Keratinocyte (primary cell): ENCODE measurements around the gene KCNJ9. TPM values are rescaled to one million over a fixed set of nuclear protein-coding genes. Genes with fewer than 3 reads are reported as not detected.

Experiments used
- DNase-seq: peaks from one replicate; pipeline ENCODE4 v3.0.0-alpha.2; 2011; ENCODE audit warnings: low read depth, missing footprints, low spot score
- FAIRE-seq: peaks from 2 replicates; lab custom pipeline; 2011; peaks lifted over from hg19 to GRCh38; lab: Jason Lieb, UNC
- H2AFZ ChIP-seq: 2 replicates; pipeline ENCODE4 v1.6.0; 2012; ENCODE audit warnings: low read length, control low read depth, inconsistent platforms; ENCODE audit not compliant: control insufficient read depth
- H3K27ac ChIP-seq: 2 replicates; pipeline ENCODE4 v1.5.1; 2011; ENCODE audit warnings: low read length; ENCODE audit not compliant: control insufficient read depth, insufficient read depth
- H3K27me3 ChIP-seq: 3 replicates; pipeline ENCODE4 v1.6.0; 2011; ENCODE audit warnings: low read length; ENCODE audit not compliant: control insufficient read depth, insufficient read depth; ENCODE audit errors: extremely low read depth
- H3K36me3 ChIP-seq, 2 experiments: 2 replicates in 1 of 2; 3 replicates in 1 of 2; pipeline ENCODE4 v1.5.1; 2011; ENCODE audit warnings: low read length in 2 of 2, mild to moderate bottlenecking in 1 of 2; ENCODE audit not compliant: control insufficient read depth in 2 of 2, insufficient read depth in 2 of 2; ENCODE audit errors: extremely low read depth in 1 of 2
- H3K4me1 ChIP-seq: 3 replicates; pipeline ENCODE4 v1.5.1; 2011; ENCODE audit warnings: low read length; ENCODE audit not compliant: control insufficient read depth, insufficient read depth; ENCODE audit errors: extremely low read depth
- H3K4me2 ChIP-seq: 3 replicates; pipeline ENCODE4 v1.6.0; 2011; ENCODE audit warnings: low read depth, low read length; ENCODE audit not compliant: control insufficient read depth, insufficient read depth; ENCODE audit errors: extremely low read depth
- H3K4me3 ChIP-seq, 3 experiments: fragments of 200-600 bp in 1 of 3; sonication (generic) in 1 of 3; 2 replicates in 2 of 3; 3 replicates in 1 of 3; pipeline ENCODE4 v1.5.1; 2011 to 2016; ENCODE audit warnings: low read length in 3 of 3, mild to moderate bottlenecking in 3 of 3, control low read depth in 2 of 3, inconsistent platforms in 1 of 3, low read depth in 1 of 3, mixed read lengths in 1 of 3, mixed run types in 1 of 3, moderate library complexity in 1 of 3; ENCODE audit not compliant: control insufficient read depth in 2 of 3, insufficient read depth in 2 of 3; ENCODE audit errors: extremely low read depth in 1 of 3
- H3K79me2 ChIP-seq: 2 replicates; pipeline ENCODE4 v1.6.0; 2012; ENCODE audit warnings: low read length; ENCODE audit not compliant: control insufficient read depth, insufficient read depth
- H3K9ac ChIP-seq: 3 replicates; pipeline ENCODE4 v1.6.0; 2011; ENCODE audit warnings: low read length; ENCODE audit not compliant: control insufficient read depth, insufficient read depth; ENCODE audit errors: extremely low read depth
- H3K9me1 ChIP-seq: 3 replicates; pipeline ENCODE4 v1.6.0; 2011; ENCODE audit warnings: low read length; ENCODE audit not compliant: control insufficient read depth, insufficient read depth; ENCODE audit errors: extremely low read depth
- H3K9me3 ChIP-seq: 2 replicates; pipeline ENCODE4 v1.5.1; 2012; ENCODE audit warnings: low read depth, low read length; ENCODE audit not compliant: control insufficient read depth
- H4K20me1 ChIP-seq: 3 replicates; pipeline ENCODE4 v1.6.0; 2011; ENCODE audit warnings: low read length; ENCODE audit not compliant: control insufficient read depth, insufficient read depth; ENCODE audit errors: extremely low read depth
- EZH2 ChIP-seq: IDR thresholded peaks from one replicate; pipeline ENCODE4 v1.6.1; 2012; ENCODE audit warnings: inconsistent platforms, mild to moderate bottlenecking, low read length, moderate library complexity
- dilution Hi-C: fragments of 300-500 bp; cut with MboI; formaldehyde crosslinking; loops from one replicate; pipeline ENCODE4 v1.7.0; 2020; ENCODE audit warnings: low sequenced_read_pairs; ENCODE audit not compliant: extremely low pct_ligation_motif_present
- polyA plus RNA-seq, 5 experiments: library from polyadenylated mRNA; depleted of rRNA in 3 of 5; stranded (reverse) in 3 of 5; stranded (forward) in 1 of 5; unstranded in 1 of 5; fragments of >200 nt; gene quantifications; 1 replicate in 1 of 5; 2 replicates in 3 of 5; 3 replicates in 1 of 5; pipeline versions ENCODE4 v1.2.1 to v1.2.3, GENCODE V29; 2011 to 2012; ENCODE audit warnings: missing spikeins in 2 of 5, low read depth in 1 of 5, low replicate concordance in 1 of 5
- TF ChIP-seq, protein P1 (sequence below), 3 experiments: IDR thresholded peaks in 1 of 3; conservative IDR thresholded peaks in 1 of 3; optimal IDR thresholded peaks in 1 of 3; 2 replicates in 2 of 3; 3 replicates in 1 of 3; pipeline versions ENCODE3 to v1.5.1; 2011; ENCODE audit warnings: low read length in 3 of 3, mild to moderate bottlenecking in 3 of 3, moderate library complexity in 2 of 3, control low read depth in 1 of 3, inconsistent platforms in 1 of 3; ENCODE audit not compliant: insufficient read depth in 2 of 3; ENCODE audit errors: extremely low read depth in 1 of 3

Gene KCNJ9
- polyA plus RNA-seq, 1 donor (not counting 4 experiments of a cell fraction or from before 2014, with no cell fraction given): not detected

DNA sequence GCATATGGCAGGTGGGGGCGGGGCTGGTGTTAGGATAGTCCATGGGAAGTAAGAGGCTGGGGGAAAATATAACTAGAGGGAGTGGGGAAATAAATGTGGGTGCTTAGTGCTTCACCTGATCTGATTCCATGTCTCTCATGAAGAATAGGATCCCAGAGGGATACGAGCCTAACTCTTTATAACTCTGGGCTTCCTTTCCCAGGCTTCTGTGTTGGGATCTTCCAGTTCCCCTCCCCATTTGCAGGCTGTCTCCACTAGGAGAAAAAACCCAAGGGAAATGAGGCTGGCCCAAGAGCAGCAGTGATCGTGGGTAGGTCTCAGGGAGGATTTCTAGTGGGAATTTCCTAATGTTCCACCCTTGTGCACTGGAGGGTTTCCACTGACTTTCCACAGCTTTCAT, 1.6 kb downstream of the KCNJ9 start:
- Histone ChIP-seq H3K9me1 (no peaks in the 10 kb centered on the region), H3K9me3 (no peaks in the 10 kb centered on the region), H3K27ac (no peak overlapping the region), H3K4me2 (no peak overlapping the region), H3K36me3 (no peaks in the 10 kb centered on the region), H3K79me2 (no peaks in the 10 kb centered on the region), H3K4me3 (no peak overlapping the region), H2AFZ (no peak overlapping the region), H3K27me3 (peaks cover 37% of the 10 kb centered on the region), H3K9ac (no peak overlapping the region), H4K20me1 (no peaks in the 10 kb centered on the region), H3K4me1 (peaks cover 5% of the 10 kb centered on the region)
- FAIRE-seq (no peak), DNase-seq (no peak)
- dilution Hi-C loops: no loop called here
- TF ChIP-seq, protein P1, sequence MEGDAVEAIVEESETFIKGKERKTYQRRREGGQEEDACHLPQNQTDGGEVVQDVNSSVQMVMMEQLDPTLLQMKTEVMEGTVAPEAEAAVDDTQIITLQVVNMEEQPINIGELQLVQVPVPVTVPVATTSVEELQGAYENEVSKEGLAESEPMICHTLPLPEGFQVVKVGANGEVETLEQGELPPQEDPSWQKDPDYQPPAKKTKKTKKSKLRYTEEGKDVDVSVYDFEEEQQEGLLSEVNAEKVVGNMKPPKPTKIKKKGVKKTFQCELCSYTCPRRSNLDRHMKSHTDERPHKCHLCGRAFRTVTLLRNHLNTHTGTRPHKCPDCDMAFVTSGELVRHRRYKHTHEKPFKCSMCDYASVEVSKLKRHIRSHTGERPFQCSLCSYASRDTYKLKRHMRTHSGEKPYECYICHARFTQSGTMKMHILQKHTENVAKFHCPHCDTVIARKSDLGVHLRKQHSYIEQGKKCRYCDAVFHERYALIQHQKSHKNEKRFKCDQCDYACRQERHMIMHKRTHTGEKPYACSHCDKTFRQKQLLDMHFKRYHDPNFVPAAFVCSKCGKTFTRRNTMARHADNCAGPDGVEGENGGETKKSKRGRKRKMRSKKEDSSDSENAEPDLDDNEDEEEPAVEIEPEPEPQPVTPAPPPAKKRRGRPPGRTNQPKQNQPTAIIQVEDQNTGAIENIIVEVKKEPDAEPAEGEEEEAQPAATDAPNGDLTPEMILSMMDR (optimal IDR thresholded peaks at IDR 0.05 in 1 of 3, IDR thresholded peaks at IDR 0.05 in 1 of 3, conservative IDR thresholded peaks at IDR 0.05 in 1 of 3; ENCODE audit: extremely low read depth in 1 of 3, insufficient read depth in 2 of 3, low read length in 3 of 3): no peak
- TF ChIP-seq EZH2: no peak

DNA sequence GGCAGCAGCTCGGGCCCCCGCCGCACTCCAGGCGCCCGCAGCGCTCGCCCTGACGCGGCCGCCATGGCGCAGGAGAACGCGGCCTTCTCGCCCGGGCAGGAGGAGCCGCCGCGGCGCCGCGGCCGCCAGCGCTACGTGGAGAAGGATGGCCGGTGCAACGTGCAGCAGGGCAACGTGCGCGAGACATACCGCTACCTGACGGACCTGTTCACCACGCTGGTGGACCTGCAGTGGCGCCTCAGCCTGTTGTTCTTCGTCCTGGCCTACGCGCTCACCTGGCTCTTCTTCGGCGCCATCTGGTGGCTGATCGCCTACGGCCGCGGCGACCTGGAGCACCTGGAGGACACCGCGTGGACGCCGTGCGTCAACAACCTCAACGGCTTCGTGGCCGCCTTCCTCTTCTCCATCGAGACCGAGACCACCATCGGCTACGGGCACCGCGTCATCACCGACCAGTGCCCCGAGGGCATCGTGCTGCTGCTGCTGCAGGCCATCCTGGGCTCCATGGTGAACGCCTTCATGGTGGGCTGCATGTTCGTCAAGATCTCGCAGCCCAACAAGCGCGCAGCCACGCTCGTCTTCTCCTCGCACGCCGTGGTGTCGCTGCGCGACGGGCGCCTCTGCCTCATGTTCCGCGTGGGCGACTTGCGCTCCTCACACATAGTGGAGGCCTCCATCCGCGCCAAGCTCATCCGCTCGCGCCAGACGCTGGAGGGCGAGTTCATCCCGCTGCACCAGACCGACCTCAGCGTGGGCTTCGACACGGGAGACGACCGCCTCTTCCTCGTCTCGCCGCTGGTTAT, 2.8 kb downstream of the KCNJ9 start:
- H2AFZ ChIP-seq: peak overlapping the region; percentile 91
- H3K4me2 ChIP-seq: peak overlapping the region; percentile 74
- H3K27ac ChIP-seq: no peak overlapping the region

More for the DNA sequence above, 2.8 kb downstream of the KCNJ9 start:
- H3K36me3 ChIP-seq: no peaks in the 10 kb centered on the region
- H3K9ac ChIP-seq: no peak overlapping the region
- H3K4me1 ChIP-seq: peaks cover 5% of the 10 kb centered on the region
- peak; percentile 57 for FAIRE-seq
- DNase-seq: peak; percentile 55
- TF ChIP-seq EZH2: no peak
- TF ChIP-seq, protein P1 (optimal IDR thresholded peaks at IDR 0.05 in 1 of 3, IDR thresholded peaks at IDR 0.05 in 1 of 3, conservative IDR thresholded peaks at IDR 0.05 in 1 of 3; ENCODE audit: extremely low read depth in 1 of 3, insufficient read depth in 2 of 3, low read length in 3 of 3): peak; percentile 73 to 97 (median 93)
- H3K4me3 ChIP-seq: peak overlapping the region in 1 of 3 experiments; percentile 16
- H3K9me3 ChIP-seq: no peaks in the 10 kb centered on the region
- H3K9me1 ChIP-seq: no peaks in the 10 kb centered on the region
- dilution Hi-C loops: no loop called here
- no peaks in the 10 kb centered on the region for H3K79me2 ChIP-seq
- no peaks in the 10 kb centered on the region for H4K20me1 ChIP-seq
- H3K27me3 ChIP-seq: peaks cover 37% of the 10 kb centered on the region
